H7 (cell line): ENCODE data around the gene ZSWIM2. TPM values are rescaled to one million over a fixed set of nuclear protein-coding genes. Genes with fewer than 3 reads are reported as not detected.
"Not testable (repeated sequence)": the region's sequence is repeated elsewhere in the genome, so short reads cannot be mapped to it uniquely, and the experiment has no call there.

Experiments used
- DNase-seq: peaks from one replicate; pipeline ENCODE4 v3.0.0; 2012
- H3K27me3 ChIP-seq: 2 replicates; pipeline ENCODE4 v1.6.0; 2011; ENCODE audit warnings: mild to moderate bottlenecking, low read length; ENCODE audit not compliant: control insufficient read depth, insufficient read depth
- H3K36me3 ChIP-seq: replicated peaks from 2 replicates; pipeline ENCODE4 v1.5.1; 2011; ENCODE audit warnings: low read length; ENCODE audit not compliant: control insufficient read depth, insufficient read depth
- H3K4me3 ChIP-seq: 2 replicates; pipeline ENCODE4 v1.5.1; 2011; ENCODE audit warnings: low read depth, mild to moderate bottlenecking, control low read depth, low read length, moderate library complexity; ENCODE audit not compliant: insufficient read depth
- total RNA-seq: library from RNA; depleted of rRNA; stranded (reverse); fragments of >200 nt; shearing (Covaris generic); gene quantifications from 2 replicates; pipeline ENCODE4 v1.2.3, GENCODE V29; 2014; rRNA removed

Gene ZSWIM2, protein sequence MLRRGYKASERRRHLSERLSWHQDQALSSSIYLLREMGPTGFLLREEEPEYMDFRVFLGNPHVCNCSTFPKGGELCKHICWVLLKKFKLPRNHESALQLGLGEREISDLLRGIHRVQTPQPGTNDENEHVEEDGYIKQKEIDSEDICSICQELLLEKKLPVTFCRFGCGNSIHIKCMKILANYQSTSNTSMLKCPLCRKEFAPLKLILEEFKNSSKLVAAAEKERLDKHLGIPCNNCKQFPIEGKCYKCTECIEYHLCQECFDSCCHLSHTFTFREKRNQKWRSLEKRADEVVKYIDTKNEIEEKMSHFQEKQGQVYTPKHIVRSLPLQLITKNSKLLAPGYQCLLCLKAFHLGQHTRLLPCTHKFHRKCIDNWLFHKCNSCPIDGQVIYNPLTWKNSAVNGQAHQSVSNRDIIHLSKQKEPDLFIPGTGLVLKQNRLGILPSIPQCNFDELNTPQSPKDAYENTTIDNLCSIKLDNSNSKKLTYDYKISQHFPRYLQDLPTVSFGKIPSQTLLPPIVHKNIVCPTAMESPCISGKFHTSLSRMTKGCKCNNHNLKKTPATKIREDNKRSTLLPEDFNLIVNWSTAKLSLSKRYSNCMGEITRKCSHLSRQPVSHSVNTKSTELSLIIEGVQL
- not detected in 2 replicates for total RNA-seq

DNA sequence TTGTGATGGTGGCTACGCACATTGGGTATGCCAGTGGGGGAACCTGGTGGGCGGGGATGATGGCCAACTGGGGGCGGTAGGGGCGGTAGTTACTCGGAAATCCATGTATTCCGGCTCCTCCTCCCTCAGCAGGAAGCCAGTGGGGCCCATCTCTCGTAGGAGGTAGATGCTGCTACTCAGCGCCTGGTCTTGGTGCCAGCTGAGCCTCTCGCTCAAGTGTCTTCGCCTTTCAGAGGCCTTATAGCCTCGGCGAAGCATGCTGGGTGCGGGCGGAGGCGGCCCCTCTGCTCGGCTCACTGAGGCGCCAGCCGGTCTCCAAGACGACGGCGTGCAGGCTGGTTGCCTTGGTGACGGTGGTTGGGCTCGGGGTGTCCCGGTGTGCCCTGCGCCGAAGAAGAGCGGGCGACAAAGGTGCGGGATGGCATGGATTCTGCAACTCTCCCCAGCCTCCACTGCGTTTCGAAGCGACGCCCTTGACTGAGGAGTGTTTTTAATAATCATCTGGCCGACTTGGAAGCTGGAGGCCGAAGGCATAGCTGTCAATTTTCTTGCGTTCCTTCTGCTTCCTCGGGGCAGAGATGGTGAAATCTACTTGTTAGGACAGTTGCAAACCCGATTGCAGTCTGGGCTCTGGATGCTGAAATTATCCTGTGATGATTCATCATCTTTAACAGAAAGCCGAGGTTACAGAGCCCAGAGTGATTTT lies at the start of gene ZSWIM2:
Gene ZSWIM2, minus strand, starts transcription at position 298 of the 706 bp plus-strand sequence. Its CDS starts 40 bp downstream, at position 258.
- Histone ChIP-seq H3K27me3 (no peaks in the 10 kb centered on the region; the same call in none of the 2 replicates), H3K36me3 (no peaks in the 10 kb centered on the region), H3K4me3 (peak within 1 kb of the TSS; percentile 51)
- peak; percentile 74 for DNase-seq

DNA sequence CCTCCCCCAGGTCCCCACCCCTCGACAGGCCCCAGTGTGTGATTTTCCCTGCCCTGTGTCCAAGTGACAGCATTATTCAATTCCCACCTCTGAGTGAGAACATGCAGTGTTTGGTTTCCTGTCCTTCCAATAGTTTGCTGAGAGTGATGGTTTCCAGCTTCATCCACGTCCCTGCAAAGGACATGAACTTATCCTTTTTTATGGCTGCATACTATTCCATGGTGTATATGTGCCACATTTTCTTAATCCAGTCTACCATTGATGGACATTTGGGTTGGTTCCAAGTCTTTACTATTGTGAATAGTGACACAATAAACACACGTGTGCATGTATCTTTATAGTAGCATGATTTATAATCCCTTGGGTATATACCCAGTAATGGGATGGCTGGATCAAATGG lies 47.2 kb upstream of the ZSWIM2 start:
- DNase-seq, H3K36me3 ChIP-seq, H3K27me3 ChIP-seq, H3K4me3 ChIP-seq: not testable (repeated sequence)

DNA sequence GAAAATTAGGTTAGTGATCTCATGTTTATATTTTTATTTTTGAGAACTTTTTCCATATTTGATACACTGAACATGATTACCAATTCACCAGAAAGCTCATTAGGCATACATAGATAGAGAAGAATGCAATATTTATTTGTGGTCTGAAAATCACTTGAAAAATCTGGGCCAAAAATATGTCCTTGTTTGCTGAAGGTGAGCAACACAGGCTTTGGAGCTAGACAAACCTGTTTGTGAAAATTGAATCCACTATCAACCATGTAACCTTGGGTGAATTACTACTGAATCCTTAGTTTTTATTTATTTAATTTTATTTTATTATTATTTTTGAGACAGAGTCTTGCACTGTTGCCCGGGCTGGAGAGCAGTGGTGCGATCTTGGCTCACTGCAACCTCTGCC lies 46.5 kb upstream of the ZSWIM2 start:
- no peak for DNase-seq
- H3K27me3 ChIP-seq = no peaks in the 10 kb centered on the region
- H3K36me3 ChIP-seq = no peaks in the 10 kb centered on the region
- H3K4me3 ChIP-seq = no peak overlapping the region

DNA sequence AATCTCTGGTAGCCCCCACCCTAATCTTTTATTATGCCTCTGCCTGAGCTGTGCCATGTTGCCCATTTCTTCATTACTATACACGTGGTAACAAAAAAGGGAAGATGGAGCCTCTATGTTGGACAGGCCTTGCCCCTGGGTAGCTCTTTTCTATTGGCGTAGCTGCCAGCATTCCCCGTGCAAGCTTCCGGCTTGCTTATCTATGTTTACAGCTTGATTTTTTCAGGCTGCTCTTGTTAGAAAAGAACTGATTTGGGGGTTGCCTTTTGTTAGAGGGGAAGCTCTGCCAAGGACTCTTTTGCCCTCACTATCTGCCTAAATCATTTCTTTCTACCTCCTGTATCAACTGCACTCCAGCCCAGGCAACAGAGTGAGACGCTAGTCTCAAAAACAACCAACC lies 45.5 kb upstream of the ZSWIM2 start:
- Histone ChIP-seq H3K36me3 (no peaks in the 10 kb centered on the region), H3K4me3 (no peak overlapping the region), H3K27me3 (no peaks in the 10 kb centered on the region)
- no peak for DNase-seq

DNA sequence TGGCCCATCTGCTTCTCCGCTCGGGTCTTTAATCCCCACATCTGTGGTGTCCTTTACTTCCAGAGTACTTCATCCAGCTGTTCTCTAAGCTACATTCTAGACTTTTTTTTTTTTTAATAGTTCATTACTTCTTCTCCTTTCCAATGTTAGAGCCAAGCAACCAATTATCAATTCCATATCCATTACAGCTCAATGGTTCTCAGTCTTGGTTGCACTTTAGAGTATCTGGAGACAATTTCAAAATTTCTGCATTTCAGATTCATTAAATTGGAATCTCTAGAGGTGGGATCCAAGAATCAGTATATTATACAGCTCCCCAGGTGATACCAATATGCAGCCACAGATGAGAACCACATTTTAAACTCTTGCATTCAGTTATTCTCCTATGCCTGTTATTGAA lies 43.9 kb upstream of the ZSWIM2 start:
- Histone ChIP-seq H3K27me3 (no peaks in the 10 kb centered on the region), H3K4me3 (no peak overlapping the region), H3K36me3 (no peaks in the 10 kb centered on the region)
- no peak for DNase-seq

DNA sequence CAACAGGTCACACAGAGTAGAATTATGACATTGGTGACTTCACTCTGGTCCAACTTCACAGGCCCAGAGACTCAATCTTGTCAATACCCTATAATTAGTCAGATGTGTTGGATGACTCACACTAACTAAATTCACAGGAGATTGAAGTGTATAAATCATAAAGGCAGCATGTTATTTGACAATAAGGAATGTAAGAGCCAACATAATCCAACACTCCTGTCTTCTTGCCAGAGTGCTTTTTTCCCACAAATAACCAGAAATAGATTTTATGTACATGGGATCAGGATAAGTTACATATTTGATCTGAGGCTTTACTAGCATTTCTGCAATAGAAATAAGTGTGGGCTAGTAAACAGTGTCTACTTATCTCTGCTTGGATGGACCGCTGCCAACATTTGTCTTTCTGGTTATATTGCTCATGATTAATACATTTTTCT lies 42.2 kb upstream of the ZSWIM2 start:
- DNase-seq = no peak
- no peaks in the 10 kb centered on the region for H3K27me3 ChIP-seq
- H3K4me3 ChIP-seq = no peak overlapping the region
- H3K36me3 ChIP-seq = no peaks in the 10 kb centered on the region

DNA sequence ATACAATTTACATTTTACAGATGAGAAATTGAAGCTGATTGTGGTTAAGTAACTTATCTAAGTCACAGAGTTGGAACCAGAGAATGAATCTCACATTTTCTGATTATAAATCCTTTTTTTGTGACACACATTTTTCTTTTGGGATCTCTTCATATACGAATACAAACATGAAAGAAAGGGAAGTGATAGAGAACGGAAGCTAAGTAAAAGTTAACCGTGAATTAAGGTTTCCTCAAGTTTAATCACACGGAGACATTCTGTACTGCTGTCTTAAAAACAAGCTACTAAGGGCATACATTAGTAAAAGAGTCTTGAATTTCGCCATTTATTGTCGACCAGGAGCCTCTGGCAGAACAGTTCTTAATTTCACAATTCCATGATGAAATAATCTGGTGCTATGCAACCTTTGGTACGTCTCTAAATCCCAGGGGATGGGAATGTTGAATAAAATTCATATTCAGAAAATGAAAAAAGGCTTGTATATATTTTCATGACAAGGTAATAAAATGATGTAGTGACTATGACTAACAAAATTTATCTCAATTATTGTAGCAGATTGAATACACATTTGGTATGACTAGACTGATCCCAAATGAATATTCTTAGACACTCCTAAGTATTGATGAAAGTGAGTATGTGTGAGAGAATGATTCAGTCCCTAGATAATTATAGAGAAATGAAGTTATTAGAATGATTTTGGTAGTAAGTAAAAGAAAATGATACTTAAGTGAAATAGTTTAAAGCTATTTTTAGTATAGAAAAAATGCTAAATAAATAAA lies 40.3 kb upstream of the ZSWIM2 start:
- no peak overlapping the region for H3K4me3 ChIP-seq
- no peak for DNase-seq
- no peaks in the 10 kb centered on the region for H3K27me3 ChIP-seq
- H3K36me3 ChIP-seq = no peaks in the 10 kb centered on the region

DNA sequence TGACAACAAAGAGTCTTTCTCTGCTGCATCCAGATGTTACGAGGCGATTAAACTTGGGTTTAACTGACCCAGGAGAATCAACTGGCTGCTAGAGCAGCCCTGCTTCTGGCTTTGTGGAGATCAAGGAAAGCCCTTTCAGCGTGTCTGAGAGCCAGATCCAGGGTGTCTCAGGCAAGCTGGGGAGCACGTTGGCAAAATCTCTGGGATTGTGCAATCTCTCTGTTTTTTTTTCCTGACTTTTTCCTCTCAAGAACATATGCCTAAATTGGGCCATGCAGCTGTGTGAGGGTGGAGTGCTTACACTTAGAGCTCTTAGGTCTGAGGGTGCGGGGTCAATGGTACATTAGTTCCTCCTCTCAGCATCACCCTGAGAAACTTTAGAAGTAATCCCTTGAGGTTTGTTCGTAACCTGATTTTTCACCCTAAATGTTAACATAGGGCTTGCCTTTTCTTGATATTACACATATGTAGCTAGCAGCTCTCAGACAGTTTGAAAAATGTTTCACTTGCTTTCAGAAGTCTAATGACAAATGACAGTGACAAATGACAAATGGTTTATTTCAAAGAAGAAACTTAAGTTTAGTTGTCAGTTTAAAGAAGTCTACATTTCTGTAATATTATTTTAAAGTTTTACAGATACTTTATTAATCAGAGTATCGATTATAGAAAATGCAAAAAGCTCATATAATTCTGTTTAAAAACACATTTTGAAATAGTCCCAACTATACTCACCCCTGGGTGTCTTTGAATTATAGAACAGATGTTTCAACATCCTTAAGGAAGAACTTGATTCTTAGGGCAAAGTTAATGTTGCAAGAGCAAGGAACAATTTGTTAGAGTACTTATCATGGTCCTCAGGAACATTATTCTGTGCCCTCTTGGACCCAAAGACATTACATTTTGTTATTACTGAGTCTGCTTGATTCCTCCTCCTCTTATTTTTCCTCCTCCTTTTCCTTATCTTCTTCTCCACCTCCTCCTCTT lies 38.4 kb upstream of the ZSWIM2 start:
- H3K27me3 ChIP-seq = no peaks in the 10 kb centered on the region
- no peaks in the 10 kb centered on the region for H3K36me3 ChIP-seq
- H3K4me3 ChIP-seq = no peak overlapping the region
- no peak for DNase-seq

DNA sequence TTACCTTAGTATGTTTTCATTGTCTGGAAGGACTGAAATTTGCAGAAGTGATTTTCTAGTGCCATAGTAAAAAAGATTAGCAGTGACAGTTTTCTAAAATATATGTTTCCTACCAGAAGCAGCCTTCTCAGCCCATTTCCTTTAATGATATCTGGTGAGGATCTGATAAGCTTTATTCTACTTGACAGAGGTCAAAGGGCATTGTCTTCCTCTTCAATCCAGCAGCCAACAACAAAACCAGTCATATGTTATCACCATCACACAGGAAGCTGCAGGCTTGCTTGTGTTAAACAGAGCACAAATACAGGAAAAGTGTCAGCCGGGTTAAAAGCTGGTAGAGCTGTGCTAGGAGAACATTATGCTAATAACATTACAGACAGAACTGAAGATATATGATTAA lies 35.6 kb upstream of the ZSWIM2 start:
- Histone ChIP-seq H3K36me3 (no peaks in the 10 kb centered on the region), H3K27me3 (no peaks in the 10 kb centered on the region), H3K4me3 (no peak overlapping the region)
- no peak for DNase-seq

DNA sequence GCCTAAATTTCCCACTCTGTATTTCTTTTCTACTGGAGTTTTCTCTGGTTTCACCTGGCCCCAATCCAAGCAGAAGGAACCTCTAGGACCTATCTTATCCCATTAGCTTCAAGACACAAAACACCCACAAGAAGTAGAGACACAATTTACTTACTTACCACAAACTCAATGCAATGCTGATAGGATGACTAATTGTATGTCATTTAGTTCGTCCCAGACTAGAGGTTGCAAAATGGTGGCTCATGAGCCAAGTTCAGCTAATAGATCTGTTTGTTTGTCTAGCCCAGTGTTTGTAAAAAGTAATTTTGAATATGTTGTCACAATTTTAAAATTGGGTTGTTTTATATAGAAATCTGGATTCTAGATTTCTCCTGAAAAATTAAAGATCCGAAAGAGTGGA lies 34.7 kb upstream of the ZSWIM2 start:
- H3K4me3 ChIP-seq = no peak overlapping the region
- H3K36me3 ChIP-seq = no peaks in the 10 kb centered on the region
- no peak for DNase-seq
- no peaks in the 10 kb centered on the region for H3K27me3 ChIP-seq

DNA sequence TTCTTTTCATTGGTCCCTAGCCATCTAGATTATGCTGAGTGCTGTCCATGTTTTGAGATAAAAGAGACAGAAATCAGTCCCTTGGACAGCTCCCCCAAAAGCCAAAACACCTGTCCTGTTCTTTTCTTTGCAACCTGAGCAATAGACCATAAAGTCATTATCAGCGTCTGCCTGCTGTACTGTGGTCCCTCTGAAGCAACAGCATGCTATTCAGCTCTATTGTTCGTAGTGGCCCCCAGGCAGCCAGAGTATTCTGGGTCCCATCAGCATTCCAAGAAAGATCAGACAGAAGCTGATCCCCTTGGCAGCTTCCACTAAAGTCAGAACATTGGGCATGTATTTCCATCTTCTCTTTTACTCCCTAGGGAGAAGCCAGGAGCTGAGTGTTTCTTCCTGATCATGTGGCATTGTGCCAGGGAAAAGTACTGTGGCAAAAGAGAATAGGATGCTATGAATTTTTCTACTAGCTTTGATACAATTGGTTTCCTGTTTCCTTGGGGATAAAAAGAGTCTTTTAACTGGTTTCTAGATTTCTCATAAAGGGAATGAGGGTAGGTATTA lies 33.6 kb upstream of the ZSWIM2 start:
- no peaks in the 10 kb centered on the region for H3K27me3 ChIP-seq
- no peak overlapping the region for H3K4me3 ChIP-seq
- no peak for DNase-seq
- H3K36me3 ChIP-seq = no peaks in the 10 kb centered on the region

DNA sequence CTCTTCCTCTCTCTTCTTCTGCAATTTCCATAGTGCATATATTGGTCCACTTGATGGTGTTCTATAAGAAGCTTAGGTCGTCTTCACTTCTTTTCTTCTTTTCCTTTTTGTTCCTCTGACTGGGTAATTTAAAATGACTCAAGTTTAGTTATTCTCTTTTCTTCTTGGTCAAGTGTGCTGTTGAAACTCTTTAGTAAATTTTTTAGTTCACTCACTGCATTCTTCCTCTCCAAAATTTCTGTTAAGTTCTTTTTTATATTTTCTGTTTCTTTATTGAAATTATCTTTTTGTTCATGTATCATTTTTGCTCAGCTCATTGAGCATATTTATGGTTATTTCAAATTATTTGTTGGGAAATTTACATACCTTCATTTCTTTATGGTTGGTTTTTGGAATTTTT lies 32.7 kb upstream of the ZSWIM2 start:
- Histone ChIP-seq H3K36me3 (no peaks in the 10 kb centered on the region), H3K27me3 (no peaks in the 10 kb centered on the region), H3K4me3 (no peak overlapping the region)
- no peak for DNase-seq

DNA sequence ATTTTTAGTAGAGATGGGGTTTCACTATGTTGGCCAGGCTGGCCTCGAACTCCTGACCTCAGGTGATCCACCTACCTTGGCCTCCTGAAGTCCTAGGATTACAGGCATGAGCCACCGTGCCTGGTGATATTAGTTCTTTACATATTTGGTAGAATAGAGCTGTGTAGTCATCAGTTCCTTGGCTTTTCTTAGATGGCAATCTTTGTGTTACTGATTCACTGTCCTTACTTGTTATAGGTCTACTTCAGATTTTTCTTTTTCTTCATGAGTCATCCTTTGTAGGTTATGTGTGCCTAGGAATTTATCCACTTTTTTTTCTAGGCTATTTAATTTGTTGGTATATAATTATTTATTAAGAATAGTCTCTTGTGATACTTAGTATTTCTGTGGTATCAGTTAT lies 30.3 kb upstream of the ZSWIM2 start:
- Histone ChIP-seq H3K36me3 (no peaks in the 10 kb centered on the region), H3K4me3 (no peak overlapping the region), H3K27me3 (no peaks in the 10 kb centered on the region)
- DNase-seq = no peak
